ENCODE results near the gene ARHGEF10L. TPM values are rescaled to one million over a fixed set of nuclear protein-coding genes. Genes with fewer than 3 reads are reported as not detected.
A peak's percentile ranks its signal among the peaks of the same experiment; 100 is the strongest.

ARHGEF10L gene
- total RNA-seq, 1 experiment from 2014 or later, result 54.2 TPM

- DNase-seq (ENCODE audit: low spot score), result no peak
Measured at GRCh38 chr1:17654519-17654918, 115.0 kb downstream of the ARHGEF10L start.

- DNase-seq (ENCODE audit: low spot score), result no peak
Measured at GRCh38 chr1:17655169-17655568, 115.7 kb downstream of the ARHGEF10L start.

- no peak for DNase-seq (ENCODE audit: low spot score)
Measured at GRCh38 chr1:17655922-17656321, 116.4 kb downstream of the ARHGEF10L start.

- no peak for DNase-seq (ENCODE audit: low spot score)
Measured at GRCh38 chr1:17657436-17657835, 117.9 kb downstream of the ARHGEF10L start.

GRCh38 chr1:17658837-17659236 is 119.3 kb downstream of the ARHGEF10L start:
- no peak for DNase-seq (ENCODE audit: low spot score)

GRCh38 chr1:17661546-17662157 is 122.2 kb downstream of the ARHGEF10L start:
- peak; percentile 71 for DNase-seq (ENCODE audit: low spot score)

- DNase-seq (ENCODE audit: low spot score), result no peak
Measured at GRCh38 chr1:17662296-17662695, 122.8 kb downstream of the ARHGEF10L start.

GRCh38 chr1:17662786-17663185 is 123.3 kb downstream of the ARHGEF10L start:
- DNase-seq (ENCODE audit: low spot score), result no peak

- peak; percentile 10 for DNase-seq (ENCODE audit: low spot score)
Measured at GRCh38 chr1:17663646-17664045, 124.1 kb downstream of the ARHGEF10L start.

- no peak for DNase-seq (ENCODE audit: low spot score)
Measured at GRCh38 chr1:17664322-17664721, 124.8 kb downstream of the ARHGEF10L start.

- no peak for DNase-seq (ENCODE audit: low spot score)
Measured at GRCh38 chr1:17665054-17665453, 125.6 kb downstream of the ARHGEF10L start.

GRCh38 chr1:17665950-17666720 is 126.6 kb downstream of the ARHGEF10L start:
- DNase-seq (ENCODE audit: low spot score), result no peak

- no peak for DNase-seq (ENCODE audit: low spot score)
Measured at GRCh38 chr1:17667641-17668040, 128.1 kb downstream of the ARHGEF10L start.

- DNase-seq (ENCODE audit: low spot score), result no peak
Measured at GRCh38 chr1:17668195-17668594, 128.7 kb downstream of the ARHGEF10L start.

- no peak for DNase-seq (ENCODE audit: low spot score)
Measured at GRCh38 chr1:17668624-17669175, 129.2 kb downstream of the ARHGEF10L start.

- no peak for DNase-seq (ENCODE audit: low spot score)
Measured at GRCh38 chr1:17669305-17669704, 129.8 kb downstream of the ARHGEF10L start.

GRCh38 chr1:17669866-17670451 is 130.5 kb downstream of the ARHGEF10L start:
- no peak for DNase-seq (ENCODE audit: low spot score)

GRCh38 chr1:17670587-17671313 is 131.3 kb downstream of the ARHGEF10L start:
- no peak for DNase-seq (ENCODE audit: low spot score)

- DNase-seq (ENCODE audit: low spot score), result no peak
Measured at GRCh38 chr1:17671314-17671705, 131.8 kb downstream of the ARHGEF10L start.

GRCh38 chr1:17671741-17672140 is 132.2 kb downstream of the ARHGEF10L start:
- DNase-seq (ENCODE audit: low spot score), result no peak

GRCh38 chr1:17672226-17672625 is 132.7 kb downstream of the ARHGEF10L start:
- DNase-seq (ENCODE audit: low spot score), result no peak
